Panc1 (cell line): ENCODE results near the gene CNGA3. TPM values are rescaled to one million over a fixed set of nuclear protein-coding genes. Genes with fewer than 3 reads are reported as not detected.
"Not testable (repeated sequence)": the region's sequence is repeated elsewhere in the genome, so short reads cannot be mapped to it uniquely, and the experiment has no call there.

Experiments used
- ATAC-seq: fragments of 200-7000 bp; cut with Tn5 transposase; 2 replicates; pipeline ENCODE4 v1.9.1; 2020; ENCODE audit warnings: mild to moderate bottlenecking, moderate library complexity
- BruUV-seq: library from RNA; stranded (reverse); fragments of 400-500 nt; replicated peaks from 2 replicates; lab custom pipeline; 2021; lab: Mats Ljungman, UMichigan
- CTCF ChIA-PET: fragments of 300-600 bp; sonication (Branson Sonifier 250); formaldehyde crosslinking; loops from one replicate; lab custom pipeline; 2022; ENCODE audit warnings: antibody characterized with exemption; lab: Charles Lee
- POLR2A ChIA-PET: fragments of 300-600 bp; sonication (Branson Sonifier 250); formaldehyde crosslinking; loops from one replicate; lab custom pipeline; 2022; ENCODE audit warnings: antibody characterized with exemption; lab: Charles Lee
- DNase-seq: peaks from one replicate; pipeline ENCODE4 v3.0.0-alpha.2; 2010; ENCODE audit warnings: low read depth, low spot score
- H3K27ac ChIP-seq: 2 replicates; pipeline ENCODE4 v1.5.1; 2011; ENCODE audit warnings: mild to moderate bottlenecking, low read length, inconsistent platforms
- H3K27me3 ChIP-seq: fragments of 200-500 bp; sonication (Bioruptor generic); 2 replicates; pipeline ENCODE4 v1.6.0; 2014; ENCODE audit warnings: low read length, inconsistent platforms; ENCODE audit not compliant: control insufficient read depth, insufficient read depth
- H3K36me3 ChIP-seq: fragments of 200-500 bp; sonication (Bioruptor generic); 2 replicates; pipeline ENCODE4 v1.5.1; 2014; ENCODE audit warnings: inconsistent platforms, mild to moderate bottlenecking, low read length, moderate library complexity; ENCODE audit not compliant: control insufficient read depth, insufficient read depth
- H3K4me1 ChIP-seq: 2 replicates; pipeline ENCODE4 v1.5.1; 2011; ENCODE audit warnings: inconsistent platforms, mild to moderate bottlenecking, low read length, moderate library complexity; ENCODE audit not compliant: control insufficient read depth, insufficient read depth
- H3K4me3 ChIP-seq, 2 experiments: 2 replicates each; pipeline ENCODE4 v1.5.1; 2011 to 2012; ENCODE audit warnings: low read depth in 2 of 2, low read length in 2 of 2, mild to moderate bottlenecking in 2 of 2, inconsistent platforms in 1 of 2, moderate library complexity in 1 of 2
- H3K9me3 ChIP-seq: fragments of 200-500 bp; sonication (Bioruptor generic); 2 replicates; pipeline ENCODE4 v1.5.1; 2014; ENCODE audit warnings: low read depth, mild to moderate bottlenecking, inconsistent platforms, low read length, moderate library complexity; ENCODE audit not compliant: control insufficient read depth, insufficient read depth
- CTCF ChIP-seq: fragments of 450-650 bp; IDR thresholded peaks from 2 replicates; pipeline ENCODE4 v1.5.1; 2017; ENCODE audit warnings: mild to moderate bottlenecking
- REST ChIP-seq, 2 experiments: IDR thresholded peaks; 2 replicates each; pipeline ENCODE4 v1.6.1; 2011 to 2012; ENCODE audit warnings: low read depth in 2 of 2, control low read depth in 1 of 2, low read length in 1 of 2, mild to moderate bottlenecking in 1 of 2, moderate library complexity in 1 of 2; ENCODE audit not compliant: insufficient read depth in 1 of 2
- in situ Hi-C: cut with HindIII; loops from 2 replicates; pipeline ENCODE4 v1.10.0; 2016; ENCODE audit warnings: low sequenced_read_pairs, low pct_unique_long_range_greater_than_20kb
- intact Hi-C: fragments of 100-400 bp; cut with micrococcal nuclease; formaldehyde crosslinking; loops from one replicate; pipeline ENCODE4 v1.10.0; 2022; ENCODE audit not compliant: unreplicated experiment
- total RNA-seq: library from RNA; stranded (reverse); gene quantifications from one replicate; pipeline ENCODE4 v1.2.1, GENCODE V29; 2021; ENCODE audit not compliant: unreplicated experiment

Gene CNGA3
- total RNA-seq, 1 experiment from 2014 or later, result not detected

DNA sequence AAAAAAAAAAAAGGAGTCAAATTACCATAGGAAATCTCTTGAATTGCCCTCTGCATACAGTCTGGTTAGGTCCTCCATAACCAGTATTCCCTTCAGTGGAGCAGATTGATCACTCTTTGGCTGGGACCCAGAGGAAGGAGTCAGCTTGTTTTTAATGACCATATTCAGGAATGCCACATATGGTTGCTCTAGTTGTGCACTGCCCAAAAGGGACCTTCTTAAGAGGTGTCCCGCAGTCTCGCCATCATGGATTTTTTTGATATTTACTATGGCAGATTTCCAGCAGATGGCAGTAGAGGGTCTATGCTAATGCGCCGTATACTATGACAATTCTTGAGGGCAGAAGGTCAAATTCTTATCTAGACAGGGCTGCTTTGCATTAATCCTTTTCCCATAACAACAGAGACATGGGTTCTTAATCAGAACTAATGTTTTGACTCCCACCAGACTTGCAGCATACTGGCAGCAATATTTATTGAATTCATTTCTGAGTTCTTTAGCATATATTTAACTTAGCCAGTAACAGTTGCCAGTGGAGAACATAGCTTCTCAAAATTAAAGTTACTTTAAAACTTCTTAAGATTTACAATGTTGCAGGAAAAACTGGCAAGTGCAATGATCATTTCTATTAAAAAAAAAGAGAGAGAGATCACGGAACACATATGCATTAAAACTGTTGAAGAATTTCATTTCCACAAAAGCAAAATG, 66.6 kb downstream of the CNGA3 start:
- ChIA-PET POLR2A (no interaction called here), CTCF (no interaction called here)
- H3K4me3 ChIP-seq, result no peak overlapping the region
- in situ Hi-C loops (no loop called here), intact Hi-C loops (loop anchor here (2.0 to 5.0 kb wide), 2 partner anchors 188 to 424 kb away; no protein-coding TSS in a partner anchor)
- H3K27ac ChIP-seq, result no peak overlapping the region
- no peaks in the 10 kb centered on the region for H3K9me3 ChIP-seq
- DNase-seq, result peak; percentile 46
- ATAC-seq, result peak; percentile 91
- H3K4me1 ChIP-seq, result no peaks in the 10 kb centered on the region
- H3K27me3 ChIP-seq, result peaks cover 13% of the 10 kb centered on the region
- H3K36me3 ChIP-seq, result no peaks in the 10 kb centered on the region
- peak; percentile 83 for TF ChIP-seq CTCF
- no peak for TF ChIP-seq REST (IDR thresholded peaks at IDR 0.05; ENCODE audit: insufficient read depth in 1 of 2, low read depth in 2 of 2, low read length in 1 of 2)
- BruUV-seq, result no TSS peak

DNA sequence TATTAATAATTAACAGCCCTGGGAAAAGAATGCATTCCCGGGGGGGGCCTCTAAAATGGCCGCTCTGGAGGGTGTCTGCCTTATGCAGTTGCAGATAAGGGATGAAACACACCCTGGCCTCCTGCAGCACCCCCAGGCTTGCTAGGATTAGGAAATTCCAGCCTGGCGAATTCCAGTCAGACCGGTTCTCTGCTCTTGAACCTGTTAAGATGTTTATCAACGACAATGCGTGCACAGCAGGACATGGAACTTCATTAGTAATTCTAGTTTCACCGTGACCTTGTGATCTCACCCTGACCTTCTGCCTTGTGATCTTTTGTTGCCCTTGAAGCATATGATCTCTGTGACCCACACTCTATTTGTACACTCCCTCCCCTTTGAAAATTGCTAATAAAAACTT, 68.0 kb downstream of the CNGA3 start:
- H3K27me3 ChIP-seq, H3K9me3 ChIP-seq, ATAC-seq, H3K36me3 ChIP-seq, CTCF ChIA-PET, in situ Hi-C loops, H3K4me1 ChIP-seq, BruUV-seq, DNase-seq, H3K4me3 ChIP-seq, POLR2A ChIA-PET, H3K27ac ChIP-seq: not testable (repeated sequence)
- intact Hi-C loops, result loop anchor here (5.0 kb wide), 1 partner anchor 423 kb away; no protein-coding TSS in a partner anchor

- H3K4me3 ChIP-seq, H3K36me3 ChIP-seq, H3K9me3 ChIP-seq, ATAC-seq, H3K27me3 ChIP-seq, DNase-seq, H3K4me1 ChIP-seq, H3K27ac ChIP-seq, intact Hi-C loops, BruUV-seq, in situ Hi-C loops: not testable (repeated sequence)
- ChIA-PET POLR2A (interaction anchor here (0.7 kb wide), 1 partner anchor 184 kb away, joined by 3 read pairs; no protein-coding TSS in a partner anchor), CTCF (interaction anchor here (0.6 kb wide), 2 partner anchors 454 to 603 kb away, joined by 3 to 4 read pairs; no protein-coding TSS in a partner anchor)
Measured at GRCh38 chr2:98415719-98416248, 69.5 kb downstream of the CNGA3 start.
